Naive thymus-derived CD8-positive, alpha-beta T cell (primary cell): ENCODE results near the gene TBC1D21. TPM values are rescaled to one million over a fixed set of nuclear protein-coding genes. Genes with fewer than 3 reads are reported as not detected.

Experiments
- ATAC-seq, 2 donors: fragments of 150-1000 bp; cut with Tn5 transposase in 1 of 2; sonication (Bioruptor Pico), chemical (Tn5 transposase) in 1 of 2; 1 replicate in 1 of 2; 2 replicates in 1 of 2; pipeline ENCODE4 v1.10.0; 2021; ENCODE audit warnings: mild to moderate bottlenecking in 2 of 2, moderate library complexity in 2 of 2
- POLR2A ChIA-PET: fragments of 350-600 bp; sonication (Branson Sonifier 250); formaldehyde crosslinking; loops from one replicate; lab custom pipeline; 2021; ENCODE audit warnings: antibody characterized with exemption; lab: Charles Lee
- DNase-seq, 10 donors: peaks; one replicate each; pipeline versions ENCODE4 v3.0.0 to v3.0.0-alpha.2; 2020 to 2022
- H3K27ac Mint-ChIP-seq, 10 donors: one replicate each; pipeline ENCODE4 v1.8.0; 2020 to 2022; ENCODE audit warnings: mild to moderate bottlenecking in 10 of 10, mixed read lengths in 10 of 10, moderate library complexity in 4 of 10, inconsistent platforms in 1 of 10
- H3K27me3 Mint-ChIP-seq, 5 donors: one replicate each; pipeline ENCODE4 v1.8.0; 2021 to 2022; ENCODE audit warnings: mixed read lengths in 5 of 5
- H3K36me3 Mint-ChIP-seq, 3 donors: one replicate each; pipeline ENCODE4 v1.8.0; 2020 to 2022; ENCODE audit warnings: mixed read lengths in 3 of 3, mild to moderate bottlenecking in 2 of 3, inconsistent platforms in 1 of 3
- H3K4me1 Mint-ChIP-seq, 4 donors: one replicate each; pipeline ENCODE4 v1.8.0; 2021 to 2022; ENCODE audit warnings: mixed read lengths in 4 of 4
- H3K4me3 Mint-ChIP-seq, 10 donors: one replicate each; pipeline ENCODE4 v1.8.0; 2020 to 2022; ENCODE audit warnings: mild to moderate bottlenecking in 10 of 10, mixed read lengths in 10 of 10, moderate library complexity in 6 of 10, inconsistent platforms in 1 of 10
- H3K9me3 Mint-ChIP-seq, 9 donors: one replicate each; pipeline ENCODE4 v1.8.0; 2020 to 2022; ENCODE audit warnings: mixed read lengths in 9 of 9, mild to moderate bottlenecking in 3 of 9, inconsistent platforms in 1 of 9, moderate library complexity in 1 of 9
- polyA plus RNA-seq, 3 donors: library from polyadenylated mRNA; unstranded; fragments of 300-500 nt; fragmentation: Illumina TruSeq; gene quantifications; one replicate each; pipeline ENCODE4 v1.2.3, GENCODE V29; 2021
- total RNA-seq, 8 experiments: library from RNA in 2 of 8; stranded (reverse) in 2 of 8; gene quantifications; one replicate each; pipeline ENCODE4 v1.2.3 and lab custom pipeline; 2021 to 2026

The TBC1D21 gene
- total and polyA plus RNA-seq, 5 experiments from 2014 or later = not detected

DNA sequence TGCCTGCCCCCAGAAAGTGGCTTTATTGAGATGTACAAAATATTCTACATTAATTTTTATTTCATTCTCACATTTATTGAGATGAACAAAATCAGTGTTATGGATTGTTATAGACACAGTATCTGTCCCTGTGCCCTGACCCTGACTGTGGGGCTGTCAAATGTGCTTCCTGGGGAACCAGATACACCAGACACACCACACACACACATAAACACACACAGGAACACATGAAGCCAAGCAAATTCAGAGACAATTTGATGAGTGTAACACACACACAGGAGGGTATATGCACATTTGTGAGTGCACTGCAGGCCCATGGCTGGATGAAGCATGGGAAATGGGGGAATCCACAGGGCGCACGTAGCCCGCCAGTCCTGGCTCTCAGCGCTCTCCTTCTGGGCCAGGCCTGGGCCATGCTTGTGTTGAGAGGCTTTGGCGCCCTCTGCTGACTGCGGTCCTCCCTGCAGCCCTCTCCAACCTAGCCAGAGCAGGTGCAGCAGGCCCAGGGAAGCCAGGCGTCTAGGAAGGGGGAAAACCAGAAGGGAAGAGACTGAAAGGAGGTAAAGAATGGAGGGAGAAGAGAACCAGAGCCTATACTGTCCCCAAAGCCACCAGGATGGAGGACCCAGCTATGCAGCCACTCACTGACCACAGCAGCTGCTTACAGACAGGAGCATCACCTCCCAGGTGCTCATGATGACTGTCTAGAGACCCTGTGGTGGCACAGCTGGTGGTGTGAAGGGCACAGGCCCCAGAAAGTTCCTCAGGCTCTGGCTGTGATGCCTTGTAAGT is 34.9 kb downstream of the TBC1D21 start:
- peak overlapping the region in 1 of 10 donors; percentile 81 for H3K27ac Mint-ChIP-seq
- POLR2A ChIA-PET = no interaction called here

DNA sequence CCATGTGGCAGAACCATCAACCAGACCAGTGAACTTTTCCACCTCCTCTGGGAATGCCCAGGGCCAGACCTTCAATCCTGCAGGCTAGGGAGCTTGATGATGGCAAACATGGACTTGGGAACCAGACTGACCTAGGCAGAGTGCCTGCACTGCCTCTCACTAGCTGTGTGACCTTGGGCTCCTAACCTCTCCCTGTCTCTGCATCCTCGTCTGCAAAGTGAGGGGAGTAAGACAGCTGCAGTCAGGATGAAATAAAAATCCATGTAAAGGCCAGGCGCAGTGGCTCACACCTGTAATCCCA is 35.4 kb downstream of the TBC1D21 start:
- no peak overlapping the region for H3K4me3 Mint-ChIP-seq
- H3K27me3 Mint-ChIP-seq = no peaks in the 10 kb centered on the region
- H3K36me3 Mint-ChIP-seq = peaks cover 0 to 25% (median 0%) of the 10 kb centered on the region in 3 donors
- peaks cover 0 to 4% (median 1%) of the 10 kb centered on the region in 4 donors for H3K4me1 Mint-ChIP-seq
- no peaks in the 10 kb centered on the region for H3K9me3 Mint-ChIP-seq
- DNase-seq = peak in 1 of 10 donors; percentile 22
- no peak for ATAC-seq
- no peak overlapping the region for H3K27ac Mint-ChIP-seq
- POLR2A ChIA-PET = no interaction called here

More for the DNA sequence above, 34.9 kb downstream of the TBC1D21 start:
- Mint-ChIP-seq H3K4me1 (peaks cover 0 to 4% (median 0%) of the 10 kb centered on the region in 4 donors), H3K4me3 (no peak overlapping the region), H3K27me3 (no peaks in the 10 kb centered on the region), H3K36me3 (peaks cover 0 to 25% (median 0%) of the 10 kb centered on the region in 3 donors), H3K9me3 (no peaks in the 10 kb centered on the region)
- peak; percentile 96 to 99 for ATAC-seq
- DNase-seq = peak; percentile 35 to 79 (median 61)

DNA sequence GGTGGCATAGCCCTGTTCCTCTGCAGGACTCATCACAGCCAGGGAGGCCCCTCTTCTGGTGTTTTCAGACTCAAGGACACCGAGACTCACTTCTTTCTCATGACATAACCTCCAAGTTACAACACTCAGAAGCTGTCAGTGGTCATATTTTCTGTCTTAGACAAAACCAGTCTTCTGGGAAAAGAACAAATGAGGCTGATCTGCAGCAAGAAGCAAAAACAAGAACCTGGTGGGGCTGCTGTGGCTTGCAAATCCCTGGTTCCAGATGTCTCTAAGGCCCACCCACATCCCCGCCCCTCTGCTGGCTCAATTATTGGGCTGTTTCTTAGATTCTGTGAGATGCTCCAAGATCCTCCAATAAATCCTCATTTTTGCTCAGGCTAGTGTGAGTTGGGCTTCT is 36.3 kb downstream of the TBC1D21 start:
- Mint-ChIP-seq H3K9me3 (no peaks in the 10 kb centered on the region), H3K4me1 (peaks cover 2 to 12% (median 7%) of the 10 kb centered on the region in 4 donors), H3K36me3 (peaks cover 0 to 25% (median 0%) of the 10 kb centered on the region in 3 donors), H3K27ac (no peak overlapping the region), H3K27me3 (no peaks in the 10 kb centered on the region), H3K4me3 (no peak overlapping the region)
- DNase-seq (no peak), ATAC-seq (no peak)
- POLR2A ChIA-PET = no interaction called here

DNA sequence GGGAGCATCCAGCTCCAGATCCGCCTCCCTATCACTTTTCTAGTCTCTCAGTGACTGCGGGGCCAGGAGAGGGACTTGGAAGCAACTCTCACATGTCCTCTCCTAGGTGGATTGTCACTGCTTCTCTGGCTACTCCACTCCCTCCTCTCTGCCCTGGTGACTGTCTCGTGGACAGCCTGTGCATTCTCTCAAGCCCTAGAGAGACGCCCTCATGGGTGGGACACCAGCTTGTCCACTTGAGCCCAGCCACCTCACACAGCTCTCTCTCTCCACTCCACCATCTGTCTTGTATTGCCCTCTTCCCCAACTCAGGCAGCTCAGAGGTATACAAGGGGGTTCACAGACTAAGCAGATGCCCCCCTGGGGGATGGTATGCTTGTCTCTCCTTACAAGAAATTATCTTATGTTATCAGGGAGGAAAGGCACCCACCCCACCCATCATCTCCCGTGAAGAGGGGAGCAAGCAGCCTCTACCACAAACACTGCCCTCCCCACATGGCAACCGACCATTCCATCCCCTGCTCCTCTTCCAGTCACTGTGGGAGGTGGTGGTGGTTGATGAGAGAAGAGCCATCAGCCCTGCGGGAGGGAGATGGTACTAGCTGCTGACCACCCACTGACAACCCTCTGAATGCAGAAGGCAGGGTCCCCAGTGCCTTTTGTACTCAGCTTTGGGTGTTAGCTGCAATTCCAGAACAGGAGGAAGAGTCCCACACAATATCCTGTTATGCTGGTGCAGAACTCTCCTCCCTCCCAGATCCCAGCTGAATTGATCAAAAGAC is 37.3 kb downstream of the TBC1D21 start:
- Mint-ChIP-seq H3K4me3 (no peak overlapping the region), H3K27ac (peak overlapping the region in 1 of 10 donors; percentile 9), H3K4me1 (peaks cover 2 to 15% (median 8%) of the 10 kb centered on the region in 4 donors), H3K9me3 (no peaks in the 10 kb centered on the region), H3K27me3 (no peaks in the 10 kb centered on the region), H3K36me3 (peaks cover 0 to 30% (median under 1%) of the 10 kb centered on the region in 3 donors)
- DNase-seq (peak in 1 of 10 donors; percentile 30), ATAC-seq (no peak)
- POLR2A ChIA-PET = no interaction called here

- Mint-ChIP-seq H3K9me3 (peaks cover 0 to 8% (median 0%) of the 10 kb centered on the region in 9 donors), H3K4me1 (peaks cover 2 to 15% (median 8%) of the 10 kb centered on the region in 4 donors), H3K27ac (no peak overlapping the region), H3K4me3 (no peak overlapping the region), H3K27me3 (no peaks in the 10 kb centered on the region), H3K36me3 (peaks cover 0 to 33% (median 12%) of the 10 kb centered on the region in 3 donors)
- POLR2A ChIA-PET = no interaction called here
- no peak for ATAC-seq
- no peak for DNase-seq
Observed at GRCh38 chr15:73912030-73912596, 38.7 kb downstream of the TBC1D21 start.

GRCh38 chr15:73914145-73914544 is 40.8 kb downstream of the TBC1D21 start:
- ATAC-seq (no peak), DNase-seq (no peak)
- no peaks in the 10 kb centered on the region for H3K27me3 Mint-ChIP-seq
- no peak overlapping the region for H3K4me3 Mint-ChIP-seq
- peaks cover 2 to 11% (median 8%) of the 10 kb centered on the region in 4 donors for H3K4me1 Mint-ChIP-seq
- peaks cover 0 to 23% (median 14%) of the 10 kb centered on the region in 9 donors for H3K9me3 Mint-ChIP-seq
- no peak overlapping the region for H3K27ac Mint-ChIP-seq
- H3K36me3 Mint-ChIP-seq = peaks cover 16 to 45% (median 33%) of the 10 kb centered on the region in 3 donors
- POLR2A ChIA-PET = no interaction called here

GRCh38 chr15:73915082-73915481 is 41.7 kb downstream of the TBC1D21 start:
- Mint-ChIP-seq H3K27me3 (no peaks in the 10 kb centered on the region), H3K9me3 (peaks cover 0 to 23% (median 14%) of the 10 kb centered on the region in 9 donors), H3K4me1 (peaks cover 2 to 12% (median 9%) of the 10 kb centered on the region in 4 donors), H3K4me3 (no peak overlapping the region), H3K27ac (peak overlapping the region in 1 of 10 donors; percentile 61), H3K36me3 (peaks cover 17 to 52% (median 40%) of the 10 kb centered on the region in 3 donors)
- POLR2A ChIA-PET = no interaction called here
- DNase-seq (no peak), ATAC-seq (no peak)

DNA sequence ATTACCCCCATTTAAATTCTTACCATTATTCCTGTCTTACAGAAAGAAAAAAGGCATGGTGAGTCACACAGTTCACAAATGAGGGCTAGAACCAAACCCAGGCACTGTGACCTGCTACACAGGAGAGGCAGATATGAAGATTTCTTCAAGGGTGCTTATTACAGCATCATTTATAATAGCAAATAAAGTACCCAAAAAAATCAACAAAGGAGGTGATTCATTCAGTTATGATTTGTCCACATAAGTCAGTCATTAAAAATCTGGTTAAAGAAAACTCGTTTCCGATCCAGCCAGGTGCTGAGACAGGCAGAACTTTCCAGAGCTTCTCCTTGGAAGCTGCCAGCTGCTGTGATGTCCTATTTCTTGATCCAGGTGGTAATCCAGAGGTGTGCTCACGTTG is 45.4 kb downstream of the TBC1D21 start:
- peaks cover 17 to 46% (median 44%) of the 10 kb centered on the region in 3 donors for H3K36me3 Mint-ChIP-seq
- DNase-seq (peak in 1 of 10 donors; percentile 24), ATAC-seq (no peak)
- no peak overlapping the region for H3K4me3 Mint-ChIP-seq
- peaks cover 0 to 28% (median 14%) of the 10 kb centered on the region in 9 donors for H3K9me3 Mint-ChIP-seq
- peaks cover 10 to 29% (median 27%) of the 10 kb centered on the region in 4 donors for H3K4me1 Mint-ChIP-seq
- H3K27me3 Mint-ChIP-seq = no peaks in the 10 kb centered on the region
- H3K27ac Mint-ChIP-seq = no peak overlapping the region
- POLR2A ChIA-PET = no interaction called here

- Mint-ChIP-seq H3K36me3 (peaks cover 17 to 46% (median 44%) of the 10 kb centered on the region in 3 donors), H3K27me3 (no peaks in the 10 kb centered on the region), H3K9me3 (peaks cover 0 to 28% (median 14%) of the 10 kb centered on the region in 9 donors), H3K27ac (no peak overlapping the region), H3K4me3 (no peak overlapping the region), H3K4me1 (peaks cover 15 to 34% (median 29%) of the 10 kb centered on the region in 4 donors)
- POLR2A ChIA-PET = no interaction called here
- DNase-seq (no peak), ATAC-seq (no peak)
Observed at GRCh38 chr15:73919706-73920105, 46.3 kb downstream of the TBC1D21 start.

DNA sequence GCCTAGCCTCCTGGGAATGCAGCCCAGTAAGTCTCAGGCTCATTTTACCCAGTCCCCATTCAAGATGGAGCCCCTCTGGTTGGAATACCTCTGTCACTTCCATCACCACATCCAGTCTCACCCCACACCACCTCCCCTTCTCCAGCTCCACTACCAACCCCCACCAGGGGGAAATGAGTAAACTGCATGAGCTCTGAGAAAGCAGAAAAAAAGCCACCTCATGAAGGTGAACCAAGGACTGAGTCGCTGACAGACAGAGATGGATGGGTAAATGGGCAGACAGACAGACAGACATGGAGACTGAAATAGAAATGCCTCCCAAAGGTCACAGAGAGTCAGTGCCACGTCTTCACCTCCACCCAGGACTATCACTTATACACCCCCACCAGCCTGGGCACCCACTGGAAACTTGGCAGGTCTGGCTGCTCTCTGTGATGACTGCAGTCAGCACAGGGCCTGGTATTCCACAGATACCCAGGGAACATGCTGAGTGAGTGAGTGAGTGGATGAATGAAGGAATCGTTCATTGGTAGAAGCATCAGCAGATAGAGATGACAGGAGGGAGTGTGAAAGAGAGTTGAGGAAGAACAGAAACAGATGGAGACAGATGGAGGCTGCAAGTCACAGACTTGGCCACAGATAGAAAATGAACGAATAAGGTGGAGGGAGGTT is 48.0 kb downstream of the TBC1D21 start:
- no peak for DNase-seq
- Mint-ChIP-seq H3K9me3 (peaks cover 0 to 26% (median 14%) of the 10 kb centered on the region in 9 donors), H3K27ac (peak overlapping the region in 3 of 10 donors; percentile 9 to 16 (median 15)), H3K27me3 (peaks cover 0 to 2% (median 0%) of the 10 kb centered on the region in 5 donors), H3K36me3 (peaks cover 17 to 39% (median 33%) of the 10 kb centered on the region in 3 donors), H3K4me3 (peak overlapping the region in 1 of 10 donors; percentile 17), H3K4me1 (peaks cover 20 to 45% (median 40%) of the 10 kb centered on the region in 4 donors)
- POLR2A ChIA-PET = no interaction called here
- no peak for ATAC-seq

- H3K27ac Mint-ChIP-seq = peak overlapping the region in 5 of 10 donors; percentile 3 to 83 (median 48)
- peaks cover 0 to 2% (median 0%) of the 10 kb centered on the region in 5 donors for H3K27me3 Mint-ChIP-seq
- peaks cover 0 to 22% (median 11%) of the 10 kb centered on the region in 9 donors for H3K9me3 Mint-ChIP-seq
- POLR2A ChIA-PET = no interaction called here
- no peak overlapping the region for H3K4me3 Mint-ChIP-seq
- no peak for DNase-seq
- peaks cover 20 to 45% (median 40%) of the 10 kb centered on the region in 4 donors for H3K4me1 Mint-ChIP-seq
- no peak for ATAC-seq
- H3K36me3 Mint-ChIP-seq = peaks cover 17 to 30% (median 24%) of the 10 kb centered on the region in 3 donors
Observed at GRCh38 chr15:73922186-73923151, 49.1 kb downstream of the TBC1D21 start.
